T-helper 1 cell (primary cell): ENCODE results near the gene MAPK9.
A peak's percentile ranks its signal among the peaks of the same experiment; 100 is the strongest.
"Not testable (repeated sequence)": the region's sequence is repeated elsewhere in the genome, so short reads cannot be mapped to it uniquely, and the experiment has no call there.

Source experiments
- DNase-seq, 5 donors: peaks; one replicate each; pipeline ENCODE4 v3.0.0-alpha.2; 2012 to 2020

MAPK9 gene

GRCh38 chr5:180324601-180324950 is 32.7 kb upstream of the MAPK9 start:
- DNase-seq: no peak

GRCh38 chr5:180323941-180324600 is 32.2 kb upstream of the MAPK9 start:
- no peak for DNase-seq

GRCh38 chr5:180323160-180323559 is 31.3 kb upstream of the MAPK9 start:
- DNase-seq: no peak

GRCh38 chr5:180318456-180319089 is 26.7 kb upstream of the MAPK9 start:
- DNase-seq: no peak

- no peak for DNase-seq
These were observed 24.7 kb upstream of the MAPK9 start for GRCh38 chr5:180316586-180316985.

GRCh38 chr5:180315762-180316212 is 23.9 kb upstream of the MAPK9 start:
- peak; percentile 41 to 68 (median 54) for DNase-seq

- DNase-seq: peak in 2 of 5 donors; percentile 60 to 62
These were observed 22.0 kb upstream of the MAPK9 start for GRCh38 chr5:180313677-180314505.

GRCh38 chr5:180311216-180311615 is 19.3 kb upstream of the MAPK9 start:
- DNase-seq: no peak

- no peak for DNase-seq
These were observed 14.9 kb upstream of the MAPK9 start for GRCh38 chr5:180306796-180307195.

- no peak for DNase-seq
These were observed 13.6 kb upstream of the MAPK9 start for GRCh38 chr5:180305481-180305880.

- DNase-seq: no peak
These were observed 12.8 kb upstream of the MAPK9 start for GRCh38 chr5:180304431-180305375.

- no peak for DNase-seq
These were observed 12.1 kb upstream of the MAPK9 start for GRCh38 chr5:180304016-180304292.

- DNase-seq: no peak
These were observed 11.5 kb upstream of the MAPK9 start for GRCh38 chr5:180303226-180304015.

GRCh38 chr5:180302256-180302655 is 10.4 kb upstream of the MAPK9 start:
- DNase-seq: no peak

GRCh38 chr5:180301253-180301652 is 9.4 kb upstream of the MAPK9 start:
- DNase-seq: no peak

- DNase-seq: no peak
These were observed 7.6 kb upstream of the MAPK9 start for GRCh38 chr5:180299526-180299925.

- DNase-seq: not testable (repeated sequence)
These were observed 7.1 kb upstream of the MAPK9 start for GRCh38 chr5:180299014-180299413.

- no peak for DNase-seq
These were observed 5.9 kb upstream of the MAPK9 start for GRCh38 chr5:180297587-180298282.

GRCh38 chr5:180296771-180297170 is 4.9 kb upstream of the MAPK9 start:
- no peak for DNase-seq

- no peak for DNase-seq
These were observed 3.2 kb upstream of the MAPK9 start for GRCh38 chr5:180294913-180295555.

GRCh38 chr5:180294411-180294810 is 2.5 kb upstream of the MAPK9 start:
- no peak for DNase-seq
